ENCODE data around the gene MUC6.

The MUC6 gene

GRCh38 chr11:1010551-1011319, 25.8 kb downstream of the MUC6 start:
- H3K4me3 ChIP-seq (ENCODE audit: low read depth, low read length) = no peak overlapping the region
- CTCF ChIA-PET = no interaction called here
- TF ChIP-seq CTCF (IDR thresholded peaks at IDR 0.05; ENCODE audit: insufficient read depth, low read length, missing control alignments) = no peak
- no peak for DNase-seq (ENCODE audit: low read depth, low spot score)
- POLR2A ChIA-PET = no interaction called here

- CTCF ChIA-PET = no interaction called here
Measured at GRCh38 chr11:1009991-1010390, 26.5 kb downstream of the MUC6 start.

DNA sequence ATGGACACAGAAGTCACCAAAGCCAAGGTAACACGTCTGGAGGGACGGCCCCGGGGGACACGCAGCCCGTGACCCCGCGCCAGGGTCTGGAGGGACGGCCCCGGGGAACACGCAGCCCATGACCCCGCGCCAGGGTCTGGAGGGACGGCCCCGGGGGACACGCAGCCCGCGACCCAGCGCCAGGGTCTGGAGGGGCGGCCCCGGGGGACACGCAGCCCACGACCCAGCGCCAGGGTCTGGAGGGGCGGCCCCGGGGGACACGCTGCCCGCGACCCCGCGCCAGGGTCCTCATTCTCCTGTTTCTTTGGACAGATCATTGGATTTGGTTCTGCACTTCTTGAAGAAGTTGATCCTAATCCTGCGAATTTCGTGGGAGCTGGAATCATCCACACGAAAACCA, 27.1 kb downstream of the MUC6 start:
- H3K4me3 ChIP-seq (ENCODE audit: low read depth, low read length) = no peak overlapping the region
- ChIA-PET POLR2A (no interaction called here), CTCF (no interaction called here)
- DNase-seq (ENCODE audit: low read depth, low spot score) = no peak
- TF ChIP-seq CTCF (IDR thresholded peaks at IDR 0.05; ENCODE audit: insufficient read depth, low read length, missing control alignments) = no peak

More at GRCh38 chr11:1009991-1010390, 26.5 kb downstream of the MUC6 start:
- no peak for TF ChIP-seq CTCF (IDR thresholded peaks at IDR 0.05; ENCODE audit: insufficient read depth, low read length, missing control alignments)
- DNase-seq (ENCODE audit: low read depth, low spot score) = no peak
- POLR2A ChIA-PET = no interaction called here
- no peak overlapping the region for H3K4me3 ChIP-seq (ENCODE audit: low read depth, low read length)

- ChIA-PET CTCF (no interaction called here), POLR2A (no interaction called here)
- no peak overlapping the region for H3K4me3 ChIP-seq (ENCODE audit: low read depth, low read length)
- no peak for DNase-seq (ENCODE audit: low read depth, low spot score)
- TF ChIP-seq CTCF (IDR thresholded peaks at IDR 0.05; ENCODE audit: insufficient read depth, low read length, missing control alignments) = no peak
Measured at GRCh38 chr11:1008803-1009145, 27.7 kb downstream of the MUC6 start.

GRCh38 chr11:1008001-1008802, 28.3 kb downstream of the MUC6 start:
- no peak for DNase-seq (ENCODE audit: low read depth, low spot score)

More at GRCh38 chr11:1008001-1008802, 28.3 kb downstream of the MUC6 start:
- POLR2A ChIA-PET = interaction anchor here (0.6 kb wide), 1 partner anchor 76 kb away, joined by 3 read pairs; no protein-coding TSS in a partner anchor
- TF ChIP-seq CTCF (IDR thresholded peaks at IDR 0.05; ENCODE audit: insufficient read depth, low read length, missing control alignments) = no peak
- CTCF ChIA-PET = interaction anchor here (1.0 kb wide), 1 partner anchor 32 kb away, joined by 3 read pairs; no protein-coding TSS in a partner anchor
- H3K4me3 ChIP-seq (ENCODE audit: low read depth, low read length) = no peak overlapping the region

Measured in AG04449 (cell line).